Left ventricle myocardium inferior (tissue), 1 donor: ENCODE results near the gene CWC22. TPM values are rescaled to one million over a fixed set of nuclear protein-coding genes. Genes with fewer than 3 reads are reported as not detected.

Experiments
- DNase-seq: peaks from one replicate; pipeline ENCODE4 v3.0.0-alpha.2; 2020
- H3K27ac ChIP-seq: fragments of 200-600 bp; replicated peaks from 2 replicates; pipeline ENCODE4 v1.8.0; 2021
- H3K27me3 ChIP-seq: fragments of 200-600 bp; 2 replicates; pipeline ENCODE4 v1.8.0; 2021; ENCODE audit warnings: low read depth
- H3K36me3 ChIP-seq: fragments of 200-600 bp; 2 replicates; pipeline ENCODE4 v1.8.0; 2021
- H3K4me1 ChIP-seq: fragments of 200-600 bp; 2 replicates; pipeline ENCODE4 v1.8.0; 2021
- H3K4me3 ChIP-seq: fragments of 200-600 bp; 2 replicates; pipeline ENCODE4 v1.8.0; 2021; ENCODE audit warnings: mild to moderate bottlenecking, moderate library complexity
- H3K9me3 ChIP-seq: fragments of 200-600 bp; replicated peaks from 2 replicates; pipeline ENCODE4 v1.8.0; 2021
- CTCF ChIP-seq: fragments of 200-600 bp; IDR thresholded peaks from 2 replicates; pipeline ENCODE4 v1.8.0; 2021; ENCODE audit warnings: antibody characterized with exemption, mild to moderate bottlenecking, borderline replicate concordance
- intact Hi-C: fragments of 100-400 bp; cut with micrococcal nuclease; formaldehyde crosslinking; loops from one replicate; pipeline ENCODE4 v1.11.0; 2022
- total RNA-seq: library from RNA; stranded (reverse); fragmentation: NEBNext Ultra II Directional; extraction: Animal tissue kit (Norgen Biotek cat#: 25700); gene quantifications from one replicate; pipeline ENCODE4 v1.2.1, GENCODE V29; 2021
- donor health status: DM: no; HTN: yes; CAD: no; lungs with severe emphysema.

Gene CWC22
- total RNA-seq, 1 donor from 2014 or later, result 12.0 TPM

GRCh38 chr2:180029575-180029974, 22.5 kb upstream of the CWC22 start:
- no peak for DNase-seq
- H3K27me3 ChIP-seq, result no peaks in the 10 kb centered on the region
- intact Hi-C loops, result no loop called here

DNA sequence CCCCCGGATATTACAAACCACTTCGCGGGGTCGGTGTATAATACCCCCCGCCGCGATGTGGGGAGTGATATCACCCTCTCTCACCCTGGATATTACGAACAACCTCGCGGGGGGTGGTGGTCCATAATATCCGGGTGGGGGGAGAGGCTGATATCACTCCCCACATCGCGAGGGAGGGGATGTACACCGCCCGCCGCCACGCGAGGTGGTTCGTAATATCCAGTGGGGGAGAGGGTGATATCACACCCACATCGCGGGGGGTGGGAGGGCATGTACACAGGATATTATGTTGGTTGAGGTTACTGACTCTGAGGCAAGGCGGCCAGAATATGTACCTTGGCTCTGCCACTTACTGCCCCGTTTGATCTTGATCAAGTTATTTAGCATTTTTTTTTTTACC, 14.8 kb upstream of the CWC22 start:
- no peak overlapping the region for H3K27ac ChIP-seq
- no peak for DNase-seq
- no peaks in the 10 kb centered on the region for H3K4me1 ChIP-seq
- intact Hi-C loops, result no loop called here
- H3K27me3 ChIP-seq, result peaks cover 11% of the 10 kb centered on the region
- no peaks in the 10 kb centered on the region for H3K36me3 ChIP-seq
- no peak overlapping the region for H3K4me3 ChIP-seq
- H3K9me3 ChIP-seq, result no peaks in the 10 kb centered on the region
- no peak for TF ChIP-seq CTCF

More at GRCh38 chr2:180029575-180029974, 22.5 kb upstream of the CWC22 start:
- H3K9me3 ChIP-seq, result peaks cover 20% of the 10 kb centered on the region
- TF ChIP-seq CTCF, result no peak
- no peaks in the 10 kb centered on the region for H3K36me3 ChIP-seq
- no peak overlapping the region for H3K27ac ChIP-seq
- no peaks in the 10 kb centered on the region for H3K4me1 ChIP-seq
- H3K4me3 ChIP-seq, result no peak overlapping the region

- Histone ChIP-seq H3K27ac (no peak overlapping the region), H3K9me3 (no peaks in the 10 kb centered on the region), H3K27me3 (peaks cover 16% of the 10 kb centered on the region), H3K36me3 (no peaks in the 10 kb centered on the region), H3K4me3 (no peak overlapping the region), H3K4me1 (no peaks in the 10 kb centered on the region)
- TF ChIP-seq CTCF, result no peak
- intact Hi-C loops, result no loop called here
- no peak for DNase-seq
These were observed 10.7 kb upstream of the CWC22 start for GRCh38 chr2:180017784-180018183.

DNA sequence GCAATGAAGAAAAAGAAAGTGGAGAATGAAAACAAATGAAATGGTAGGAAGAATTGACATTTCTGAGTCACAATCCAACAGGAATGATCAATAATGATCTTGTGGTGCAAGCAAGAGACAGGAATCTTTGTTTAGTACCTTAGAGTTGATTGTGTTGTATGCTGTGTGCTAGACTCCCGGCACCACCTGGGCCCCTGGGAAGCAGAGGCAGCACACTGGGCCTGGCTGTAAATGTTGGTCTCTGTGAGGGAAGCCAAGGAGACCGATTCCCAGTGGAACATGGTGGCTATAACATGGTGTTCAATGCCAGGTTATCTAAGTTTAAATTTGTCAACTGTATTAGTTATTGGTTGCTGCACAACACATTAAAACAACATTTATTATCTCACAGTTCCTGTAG, 9.8 kb upstream of the CWC22 start:
- TF ChIP-seq CTCF, result no peak
- Histone ChIP-seq H3K27ac (no peak overlapping the region), H3K4me1 (no peaks in the 10 kb centered on the region), H3K27me3 (peaks cover 16% of the 10 kb centered on the region), H3K36me3 (no peaks in the 10 kb centered on the region), H3K9me3 (no peaks in the 10 kb centered on the region), H3K4me3 (no peak overlapping the region)
- intact Hi-C loops, result no loop called here
- no peak for DNase-seq

GRCh38 chr2:180015951-180016709, 9.0 kb upstream of the CWC22 start:
- intact Hi-C loops, result no loop called here
- TF ChIP-seq CTCF, result no peak
- no peak overlapping the region for H3K27ac ChIP-seq

More at GRCh38 chr2:180015951-180016709, 9.0 kb upstream of the CWC22 start:
- H3K9me3 ChIP-seq, result no peaks in the 10 kb centered on the region
- H3K36me3 ChIP-seq, result no peaks in the 10 kb centered on the region
- peaks cover 16% of the 10 kb centered on the region for H3K27me3 ChIP-seq
- DNase-seq, result no peak
- H3K4me1 ChIP-seq, result no peaks in the 10 kb centered on the region
- no peak overlapping the region for H3K4me3 ChIP-seq
